GM12878 (cell line): ENCODE data around the gene OTOGL. TPM values are rescaled to one million over a fixed set of nuclear protein-coding genes. Genes with fewer than 3 reads are reported as not detected.
A peak's percentile ranks its signal among the peaks of the same experiment; 100 is the strongest.

Experiments used
- ATAC-seq: fragments of 200-7000 bp; cut with Tn5 transposase; 3 replicates; pipeline ENCODE4 v1.9.1; 2020; ENCODE audit warnings: mild to moderate bottlenecking, moderate library complexity
- BruUV-seq: library from RNA; stranded (reverse); fragments of 400-500 nt; replicated peaks from 2 replicates; lab custom pipeline; 2021; lab: Mats Ljungman, UMichigan
- CTCF ChIA-PET: fragments of 300-600 bp; sonication (Branson Sonifier 250); formaldehyde crosslinking; extraction: SDS; loops from one replicate; lab custom pipeline; 2021; ENCODE audit warnings: inconsistent platforms; lab: Yijun Ruan, JAX
- POLR2A ChIA-PET: fragments of 350-600 bp; formaldehyde crosslinking; extraction: SDS; loops from one replicate; lab custom pipeline; 2021; ENCODE audit warnings: inconsistent platforms; lab: Charles Lee
- RAD21 ChIA-PET: fragments of 300-600 bp; sonication (Branson Sonifier 250); formaldehyde crosslinking; loops from one replicate; lab custom pipeline; 2023; ENCODE audit warnings: antibody characterized with exemption; ENCODE audit not compliant: unreplicated experiment; lab: Charles Lee
- SMC1A ChIA-PET: fragments of 300-600 bp; sonication (Branson Sonifier 250); formaldehyde crosslinking; loops from one replicate; lab custom pipeline; 2023; ENCODE audit not compliant: unreplicated experiment, uncharacterized antibody; lab: Charles Lee
- DNase-seq: peaks from one replicate; pipeline ENCODE4 v3.0.0-alpha.2; 2011; ENCODE audit warnings: low read depth, low spot score
- FAIRE-seq: peaks from 3 replicates; lab custom pipeline; 2011; peaks lifted over from hg19 to GRCh38; lab: Jason Lieb, UNC
- H2AFZ ChIP-seq: 2 replicates; pipeline ENCODE4 v1.6.0; 2011; ENCODE audit warnings: low read depth, low read length, control low read depth; ENCODE audit not compliant: control insufficient read depth
- H3K27ac ChIP-seq: 2 replicates; pipeline ENCODE4 v1.5.1; 2011; ENCODE audit warnings: control low read depth; ENCODE audit not compliant: control insufficient read depth, insufficient read depth
- H3K27me3 ChIP-seq, 2 experiments: replicated peaks in 1 of 2; 2 replicates each; pipeline versions ENCODE4 v1.6.0 to v1.6.1; 2011; ENCODE audit warnings: low read length in 1 of 2; ENCODE audit not compliant: control insufficient read depth in 2 of 2, insufficient read depth in 2 of 2
- H3K36me3 ChIP-seq, 2 experiments: 2 replicates each; pipeline ENCODE4 v1.5.1; 2011; ENCODE audit warnings: low read length in 1 of 2; ENCODE audit not compliant: control insufficient read depth in 2 of 2, insufficient read depth in 2 of 2
- H3K4me1 ChIP-seq: 2 replicates; pipeline ENCODE4 v1.6.1; 2011; ENCODE audit warnings: mild to moderate bottlenecking, low read length, moderate library complexity, mixed read lengths; ENCODE audit not compliant: control insufficient read depth, insufficient read depth
- H3K4me2 ChIP-seq: 2 replicates; pipeline ENCODE4 v1.6.0; 2011; ENCODE audit warnings: control low read depth; ENCODE audit not compliant: control insufficient read depth, insufficient read depth
- H3K4me3 ChIP-seq: fragments of 200-600 bp; sonication (generic); 2 replicates; pipeline ENCODE4 v1.5.1; 2016
- H3K79me2 ChIP-seq: 2 replicates; pipeline ENCODE4 v1.6.0; 2011; ENCODE audit warnings: low read length; ENCODE audit not compliant: control insufficient read depth, insufficient read depth
- H3K9ac ChIP-seq: 2 replicates; pipeline ENCODE4 v1.8.0; 2011; ENCODE audit warnings: low read length, control low read depth, mixed read lengths; ENCODE audit not compliant: control insufficient read depth, insufficient read depth
- H3K9me3 ChIP-seq: replicated peaks from 3 replicates; pipeline ENCODE4 v1.5.1; 2011; ENCODE audit warnings: mild to moderate bottlenecking, low read length; ENCODE audit not compliant: control insufficient read depth, insufficient read depth
- H4K20me1 ChIP-seq: 2 replicates; pipeline ENCODE4 v1.6.0; 2011; ENCODE audit not compliant: control insufficient read depth, insufficient read depth
- ATF2 ChIP-seq: IDR thresholded peaks from 2 replicates; pipeline ENCODE4 v1.6.1; 2012; ENCODE audit warnings: low read length, inconsistent platforms
- ATF3 ChIP-seq: IDR thresholded peaks from 2 replicates; pipeline ENCODE4 v1.6.1; 2011; ENCODE audit warnings: low read depth, mild to moderate bottlenecking, low read length, moderate library complexity, borderline replicate concordance; ENCODE audit errors: extremely low read depth
- BCL3 ChIP-seq: IDR thresholded peaks from 2 replicates; pipeline ENCODE4 v1.6.1; 2011; ENCODE audit warnings: borderline replicate concordance, low read depth, mild to moderate bottlenecking, moderate library complexity, low read length; ENCODE audit not compliant: insufficient read depth, poor library complexity, severe bottlenecking
- BHLHE40 ChIP-seq, 2 experiments: fragments of 450-650 bp in 1 of 2; IDR thresholded peaks; 2 replicates each; pipeline ENCODE4 v1.6.1; 2011 to 2017; ENCODE audit warnings: low read depth in 2 of 2, borderline replicate concordance in 1 of 2, improper control_type of control experiment in 1 of 2, low read length in 1 of 2, mild to moderate bottlenecking in 1 of 2
- CEBPB ChIP-seq, 2 experiments: fragments of 150-350 bp in 1 of 2; IDR thresholded peaks; 2 replicates each; pipeline ENCODE4 v1.6.1; 2012 to 2014; ENCODE audit warnings: low read depth in 2 of 2, low read length in 2 of 2, borderline replicate concordance in 1 of 2, inconsistent platforms in 1 of 2
- EP300 ChIP-seq, 2 experiments: fragments of 150-350 bp in 1 of 2; IDR thresholded peaks; 2 replicates each; pipeline ENCODE4 v1.6.1; 2011 to 2012; ENCODE audit warnings: low read depth in 2 of 2, low read length in 2 of 2, borderline replicate concordance in 1 of 2, improper control_type of control experiment in 1 of 2, inconsistent platforms in 1 of 2; ENCODE audit not compliant: control insufficient read depth in 1 of 2
- FOXM1 ChIP-seq: IDR thresholded peaks from 2 replicates; pipeline ENCODE4 v1.6.1; 2012; ENCODE audit warnings: low read depth, mild to moderate bottlenecking, inconsistent platforms, low read length, moderate library complexity
- GABPA ChIP-seq: IDR thresholded peaks from 2 replicates; pipeline ENCODE4 v1.6.1; 2014; ENCODE audit warnings: antibody characterized with exemption, low read depth, mild to moderate bottlenecking, inconsistent platforms
- HSF1 ChIP-seq: fragments of 150-350 bp; IDR thresholded peaks from 2 replicates; pipeline ENCODE4 v1.6.1; 2014; ENCODE audit warnings: mild to moderate bottlenecking, low read depth, low read length
- MEF2A ChIP-seq: IDR thresholded peaks from 2 replicates; pipeline ENCODE4 v1.6.1; 2011; ENCODE audit warnings: low read depth, mild to moderate bottlenecking, low read length, moderate library complexity; ENCODE audit not compliant: insufficient read depth
- MEF2B ChIP-seq: fragments of 450-650 bp; IDR thresholded peaks from 2 replicates; pipeline ENCODE4 v1.6.1; 2018; ENCODE audit warnings: mild to moderate bottlenecking, moderate library complexity; ENCODE audit not compliant: partially characterized antibody, poor library complexity, severe bottlenecking
- NFIC ChIP-seq: IDR thresholded peaks from 2 replicates; pipeline ENCODE4 v1.6.1; 2012; ENCODE audit warnings: low read depth, mild to moderate bottlenecking, inconsistent platforms, low read length, moderate library complexity
- RUNX3 ChIP-seq: IDR thresholded peaks from 2 replicates; pipeline ENCODE4 v1.6.1; 2012; ENCODE audit warnings: low read length, inconsistent platforms
- SMAD1 ChIP-seq: fragments of 450-650 bp; IDR thresholded peaks from 2 replicates; pipeline ENCODE4 v1.6.1; 2018; ENCODE audit warnings: mild to moderate bottlenecking, low read depth; ENCODE audit not compliant: partially characterized antibody
- TBL1XR1 ChIP-seq: IDR thresholded peaks from 2 replicates; pipeline ENCODE4 v1.6.1; 2012; ENCODE audit warnings: low read depth, low read length, improper control_type of control experiment
- TCF7 ChIP-seq: IDR thresholded peaks from 2 replicates; pipeline ENCODE4 v1.6.1; 2014; ENCODE audit warnings: antibody characterized with exemption, borderline replicate concordance
- ZNF24 ChIP-seq: fragments of 450-650 bp; IDR thresholded peaks from 2 replicates; pipeline ENCODE4 v1.6.1; 2017; ENCODE audit warnings: antibody characterized with exemption, mild to moderate bottlenecking
- ZNF384 ChIP-seq: IDR thresholded peaks from 2 replicates; pipeline ENCODE4 v1.6.1; 2012; ENCODE audit warnings: low read depth, mild to moderate bottlenecking, low read length, improper control_type of control experiment, borderline replicate concordance
- WGBS: methylation state at CpG from one replicate; pipeline ENCODE4 v1.1.6; 2016; ENCODE audit warnings: low lambda C conversion rate; ENCODE audit not compliant: insufficient replicate concordance, insufficient coverage; ENCODE audit errors: missing lambda C conversion rate; 5-methylcytosine and 5-hydroxymethylcytosine counted together
- in situ Hi-C: fragments of 300-500 bp; cut with MboI; formaldehyde crosslinking; loops from 9 replicates; pipeline ENCODE4 v1.14.3; 2018; ENCODE audit warnings: mixed read lengths
- intact Hi-C: fragments of 100-400 bp; cut with micrococcal nuclease; formaldehyde crosslinking; loops from one replicate; pipeline ENCODE4 v1.14.2; 2022; ENCODE audit not compliant: unreplicated experiment
- polyA plus RNA-seq, 11 experiments: library from polyadenylated mRNA; depleted of rRNA in 4 of 11; unstranded in 6 of 11; stranded (reverse) in 5 of 11; fragments of >200 nt; fragmentation: Nextera tagmentation in 4 of 11; fragmentation: Illumina TruSeq in 1 of 11; extraction: Ambion mirVana in 4 of 11; extraction: Trizol in 1 of 11; gene quantifications; 1 replicate in 1 of 11; 2 replicates in 10 of 11; pipeline versions ENCODE4 v1.2.1 to v1.2.3, GENCODE V29; 2011 to 2016; ENCODE audit warnings: inconsistent platforms in 2 of 11, missing spikeins in 2 of 11, low read depth in 1 of 11
- total RNA-seq, 4 experiments: library from RNA; depleted of rRNA in 3 of 4; stranded (reverse); fragments of >200 nt in 3 of 4; fragmentation: Illumina TruSeq in 1 of 4; extraction: Trizol in 1 of 4; gene quantifications; 2 replicates each; pipeline versions ENCODE4 v1.2.1 to v1.2.3, GENCODE V29; 2013 to 2021

The OTOGL gene
- total and polyA plus RNA-seq, 10 of the 15 experiments (the other 5 are each of a cell fraction or from before 2014, with no cell fraction given): 0.04 to 3.7 (median 0.27) TPM

GRCh38 chr12:80299219-80299618 lies 199.9 kb downstream of the OTOGL start:
- DNase-seq (peak; percentile 52), FAIRE-seq (no peak), ATAC-seq (peak; percentile 76)
- SMC1A ChIA-PET: interaction anchor here (0.6 to 2.7 kb wide), 4 partner anchors 8 to 302 kb away, joined by 3 to 10 read pairs (median 6); no protein-coding TSS in a partner anchor
- Histone ChIP-seq H3K9ac (no peak overlapping the region), H4K20me1 (no peaks in the 10 kb centered on the region), H3K4me2 (peak overlapping the region; percentile 32; the same call in 1 of the 2 replicates), H3K36me3 (no peaks in the 10 kb centered on the region), H3K79me2 (no peaks in the 10 kb centered on the region), H3K4me1 (peaks cover 31% of the 10 kb centered on the region), H3K27ac (peak overlapping the region; percentile 67; the same call in 1 of the 2 replicates), H3K4me3 (no peak overlapping the region), H2AFZ (no peak overlapping the region; the same call in 1 of the 2 replicates), H3K9me3 (peaks cover 3% of the 10 kb centered on the region; the same call in 2 of the 3 replicates), H3K27me3 (no peaks in the 10 kb centered on the region)
- CTCF ChIA-PET: no interaction called here
- BruUV-seq: no TSS peak
- 0% methylated on average over 1 of the region's 1 CpG for WGBS
- intact Hi-C loops: loop anchor here (1.0 kb wide), 1 partner anchor 8 kb away; no protein-coding TSS in a partner anchor
- POLR2A ChIA-PET: no interaction called here
- RAD21 ChIA-PET: no interaction called here
- in situ Hi-C loops: loop anchor here (10.0 kb wide), 1 partner anchor 476 kb away; no protein-coding TSS in a partner anchor
- TF ChIP-seq ATF2: peak; percentile 57; the same call in 1 of the 2 replicates
- TF ChIP-seq RUNX3: peak; percentile 79
- peak; percentile 80; the same call in 1 of the 2 replicates for TF ChIP-seq FOXM1
- TF ChIP-seq ATF3: no peak
- peak; percentile 41; the same call in 1 of the 2 replicates for TF ChIP-seq GABPA
- TF ChIP-seq ZNF24: peak; percentile 26; the same call in 1 of the 2 replicates
- TF ChIP-seq NFIC: peak; percentile 78; the same call in 1 of the 2 replicates
- no peak for TF ChIP-seq HSF1
- peak in 1 of 2 experiments; percentile 66; a peak in 1 of 4 replicates for TF ChIP-seq CEBPB (IDR thresholded peaks at IDR 0.05; ENCODE audit: borderline replicate concordance in 1 of 2, low read depth in 2 of 2, low read length in 2 of 2)
- peak; percentile 33 to 84; a peak in 2 of 4 replicates for TF ChIP-seq EP300 (IDR thresholded peaks at IDR 0.05; ENCODE audit: borderline replicate concordance in 1 of 2, control insufficient read depth in 1 of 2, low read depth in 2 of 2, low read length in 2 of 2)
- peak; percentile 50; the same call in 1 of the 2 replicates for TF ChIP-seq ZNF384
- peak; percentile 67 for TF ChIP-seq MEF2B
- TF ChIP-seq TCF7: peak; percentile 63; the same call in 1 of the 2 replicates
- no peak for TF ChIP-seq SMAD1
- peak; percentile 91 for TF ChIP-seq TBL1XR1
- peak; percentile 63; the same call in 1 of the 2 replicates for TF ChIP-seq MEF2A
- no peak for TF ChIP-seq BCL3
- no peak for TF ChIP-seq BHLHE40 (IDR thresholded peaks at IDR 0.05; ENCODE audit: borderline replicate concordance in 1 of 2, low read depth in 2 of 2, low read length in 1 of 2)
